PFSK-1 (cell line): ENCODE results near the gene AKAP6.

Source experiments
- TAF1 ChIP-seq: IDR thresholded peaks from 2 replicates; pipeline ENCODE4 v1.6.1; 2012; ENCODE audit warnings: low read length, control low read depth, borderline replicate concordance; ENCODE audit not compliant: insufficient read depth
- TF ChIP-seq, protein P1 (sequence below), 2 experiments: IDR thresholded peaks; 2 replicates each; pipeline versions ENCODE4 v1.6.1 to v1.8.0; 2011 to 2012; ENCODE audit warnings: low read depth in 2 of 2, low read length in 2 of 2, control low read depth in 1 of 2, inconsistent platforms in 1 of 2, mild to moderate bottlenecking in 1 of 2, moderate library complexity in 1 of 2; ENCODE audit not compliant: insufficient read depth in 1 of 2

DNA sequence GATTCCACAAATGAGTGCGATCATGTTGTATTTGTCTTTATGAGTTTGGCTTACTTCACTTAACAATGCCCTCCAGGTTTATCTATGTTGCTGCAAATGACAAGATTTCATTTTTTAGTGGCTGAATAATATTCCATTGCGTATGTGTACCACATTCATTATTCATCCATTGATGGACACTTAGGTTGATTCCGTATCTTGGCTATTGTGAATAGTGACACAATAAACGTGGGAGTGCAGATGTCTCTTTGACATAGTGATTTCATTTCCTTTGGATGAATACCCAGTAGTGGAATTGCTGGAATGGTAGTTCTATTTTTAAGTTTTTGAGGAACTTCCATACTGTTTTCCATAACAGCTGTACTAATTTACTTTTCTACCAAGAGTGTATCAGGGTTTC lies 23.5 kb downstream of the AKAP6 start:
- TF ChIP-seq TAF1: no peak
- TF ChIP-seq, protein P1, sequence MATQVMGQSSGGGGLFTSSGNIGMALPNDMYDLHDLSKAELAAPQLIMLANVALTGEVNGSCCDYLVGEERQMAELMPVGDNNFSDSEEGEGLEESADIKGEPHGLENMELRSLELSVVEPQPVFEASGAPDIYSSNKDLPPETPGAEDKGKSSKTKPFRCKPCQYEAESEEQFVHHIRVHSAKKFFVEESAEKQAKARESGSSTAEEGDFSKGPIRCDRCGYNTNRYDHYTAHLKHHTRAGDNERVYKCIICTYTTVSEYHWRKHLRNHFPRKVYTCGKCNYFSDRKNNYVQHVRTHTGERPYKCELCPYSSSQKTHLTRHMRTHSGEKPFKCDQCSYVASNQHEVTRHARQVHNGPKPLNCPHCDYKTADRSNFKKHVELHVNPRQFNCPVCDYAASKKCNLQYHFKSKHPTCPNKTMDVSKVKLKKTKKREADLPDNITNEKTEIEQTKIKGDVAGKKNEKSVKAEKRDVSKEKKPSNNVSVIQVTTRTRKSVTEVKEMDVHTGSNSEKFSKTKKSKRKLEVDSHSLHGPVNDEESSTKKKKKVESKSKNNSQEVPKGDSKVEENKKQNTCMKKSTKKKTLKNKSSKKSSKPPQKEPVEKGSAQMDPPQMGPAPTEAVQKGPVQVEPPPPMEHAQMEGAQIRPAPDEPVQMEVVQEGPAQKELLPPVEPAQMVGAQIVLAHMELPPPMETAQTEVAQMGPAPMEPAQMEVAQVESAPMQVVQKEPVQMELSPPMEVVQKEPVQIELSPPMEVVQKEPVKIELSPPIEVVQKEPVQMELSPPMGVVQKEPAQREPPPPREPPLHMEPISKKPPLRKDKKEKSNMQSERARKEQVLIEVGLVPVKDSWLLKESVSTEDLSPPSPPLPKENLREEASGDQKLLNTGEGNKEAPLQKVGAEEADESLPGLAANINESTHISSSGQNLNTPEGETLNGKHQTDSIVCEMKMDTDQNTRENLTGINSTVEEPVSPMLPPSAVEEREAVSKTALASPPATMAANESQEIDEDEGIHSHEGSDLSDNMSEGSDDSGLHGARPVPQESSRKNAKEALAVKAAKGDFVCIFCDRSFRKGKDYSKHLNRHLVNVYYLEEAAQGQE (IDR thresholded peaks at IDR 0.05; ENCODE audit: insufficient read depth in 1 of 2, low read depth in 2 of 2, low read length in 2 of 2): no peak
